Erythroblast (primary cell): Measurements from ENCODE around the gene PLEKHJ1.

Source experiments
- GATA1 ChIP-seq: IDR thresholded peaks from 2 replicates; pipeline ENCODE4 v1.6.1; 2011; ENCODE audit warnings: low read depth, mild to moderate bottlenecking, control low read depth, low read length, moderate library complexity
- POLR2A ChIP-seq: IDR thresholded peaks from 2 replicates; pipeline ENCODE4 v1.6.1; 2011; ENCODE audit warnings: mild to moderate bottlenecking, low read length

- TF ChIP-seq POLR2A (no peak), GATA1 (no peak)
Observed at GRCh38 chr19:2214251-2214650, 21.9 kb downstream of the PLEKHJ1 start.
